C1 segment of cervical spinal cord (tissue), 14 donors: ENCODE results near the gene SELENOO.

Experiments
- DNase-seq, 14 donors: peaks; one replicate each; lab custom pipeline; 2025; lab: John Stamatoyannopoulos, UW

SELENOO gene

DNA sequence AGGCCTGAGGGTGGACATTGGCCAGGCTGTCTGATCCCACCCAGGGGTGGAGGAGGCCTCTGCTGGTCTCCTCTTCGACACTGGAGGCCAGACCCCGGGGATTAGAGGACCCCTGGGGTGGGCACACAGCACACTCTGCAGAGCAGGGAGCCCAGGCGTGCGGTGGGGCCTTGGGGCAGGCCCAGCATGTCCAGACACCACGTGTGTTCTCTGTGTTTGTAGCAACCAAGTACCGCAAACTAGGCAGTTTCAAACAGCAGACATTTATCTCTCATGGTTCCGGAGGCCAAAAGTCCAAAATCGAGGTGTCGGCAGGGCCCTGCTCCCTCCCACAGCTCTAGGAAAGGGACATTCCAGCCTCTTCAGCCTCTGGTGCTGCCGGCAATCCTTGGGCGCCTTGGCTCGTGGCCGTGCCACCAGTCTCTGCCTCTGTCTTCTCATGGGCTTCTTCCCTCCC is 28.8 kb upstream of the SELENOO start:
- no peak for DNase-seq

DNA sequence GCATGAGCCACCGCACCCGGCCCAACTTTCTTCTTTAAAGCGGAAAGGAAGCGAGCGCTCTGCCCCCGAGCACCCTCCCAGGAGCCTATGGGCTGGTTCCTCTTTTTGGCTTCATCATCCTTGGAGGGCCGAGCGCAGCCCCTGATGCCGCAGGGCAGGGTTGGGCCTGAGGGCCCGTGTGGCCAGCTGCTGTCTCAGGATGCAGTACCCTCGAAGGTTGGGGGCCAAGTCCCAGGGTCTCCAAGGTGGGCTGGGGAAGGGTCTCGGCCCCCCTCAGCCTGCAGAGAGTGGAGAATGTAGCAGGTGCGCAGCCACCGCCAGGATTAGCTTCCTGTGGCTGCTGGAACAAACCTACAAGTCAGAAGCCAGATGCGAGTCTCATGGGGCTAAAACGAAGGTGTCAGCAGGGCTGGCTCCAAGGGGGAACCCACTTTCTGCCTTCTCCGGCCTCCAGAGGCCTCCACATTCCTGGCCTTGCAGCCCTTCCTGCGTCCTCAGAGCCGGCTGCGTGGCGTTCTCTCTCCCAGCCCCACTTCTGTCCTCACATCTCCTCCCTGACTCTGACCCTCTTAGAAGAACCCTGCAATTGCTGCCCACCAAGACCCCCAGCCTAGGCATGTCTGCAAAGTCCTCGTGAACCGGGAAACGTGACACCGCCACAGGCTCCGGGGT is 27.4 kb upstream of the SELENOO start:
- DNase-seq, result no peak

DNA sequence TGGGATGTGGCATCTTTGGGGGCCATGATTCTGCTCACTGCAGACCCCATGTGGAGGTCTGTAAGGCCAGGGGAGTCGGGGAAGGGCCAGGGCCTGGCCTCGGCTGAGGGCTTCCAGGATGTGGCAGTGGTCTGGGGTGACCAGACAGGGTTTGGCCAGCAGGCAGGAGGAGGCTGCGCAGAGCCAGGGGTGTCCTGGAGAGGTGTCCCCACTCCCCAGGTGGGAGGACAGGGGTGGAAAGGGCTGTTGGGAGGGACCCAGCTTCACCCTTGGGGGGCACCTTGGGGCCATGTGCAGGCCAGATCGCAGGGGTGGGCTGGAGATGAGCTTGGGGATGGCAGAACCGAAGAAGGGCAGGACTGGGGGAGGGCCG is 26.8 kb upstream of the SELENOO start:
- no peak for DNase-seq

DNA sequence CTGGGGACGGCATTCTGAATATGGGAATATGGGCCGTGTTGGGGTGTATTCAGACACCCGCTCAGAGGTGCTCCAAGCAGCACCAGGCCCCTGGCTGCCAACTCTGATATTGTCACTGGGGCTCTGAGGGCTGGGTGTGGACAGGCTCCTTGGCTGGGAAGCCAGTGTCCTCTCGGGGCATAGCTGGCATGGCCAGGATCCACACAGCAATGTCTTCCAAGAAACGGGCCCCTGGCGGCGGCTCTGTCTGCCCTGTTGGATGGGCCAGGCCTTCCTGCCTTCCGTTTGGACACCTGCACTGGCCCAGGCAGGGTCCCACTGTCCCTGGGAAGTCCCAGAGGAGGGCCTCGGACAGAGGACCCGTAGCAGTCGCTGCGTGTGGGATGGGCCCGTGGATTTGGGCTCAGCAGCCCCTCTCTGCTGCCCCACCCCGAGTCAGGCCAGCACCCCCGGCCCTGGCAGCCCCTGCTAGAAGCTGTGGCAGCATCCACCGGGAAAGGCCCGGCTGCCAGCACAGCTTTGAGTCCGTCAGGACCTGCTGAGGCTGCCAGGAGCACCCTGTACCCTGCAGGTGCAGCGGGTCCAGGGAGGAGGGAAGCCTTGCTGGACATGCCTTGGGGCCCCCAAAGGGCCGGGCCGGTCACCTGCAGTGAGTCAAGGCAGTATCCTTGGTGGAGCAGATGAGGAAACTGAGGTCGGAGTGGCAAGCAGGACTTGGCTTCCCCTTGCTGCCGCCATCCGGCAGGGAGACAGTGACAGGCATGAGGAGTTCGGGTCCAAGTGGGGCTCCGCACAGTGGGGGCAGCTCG is 26.2 kb upstream of the SELENOO start:
- DNase-seq, result peak in 3 of 14 donors; percentile 22 to 86 (median 32)

DNA sequence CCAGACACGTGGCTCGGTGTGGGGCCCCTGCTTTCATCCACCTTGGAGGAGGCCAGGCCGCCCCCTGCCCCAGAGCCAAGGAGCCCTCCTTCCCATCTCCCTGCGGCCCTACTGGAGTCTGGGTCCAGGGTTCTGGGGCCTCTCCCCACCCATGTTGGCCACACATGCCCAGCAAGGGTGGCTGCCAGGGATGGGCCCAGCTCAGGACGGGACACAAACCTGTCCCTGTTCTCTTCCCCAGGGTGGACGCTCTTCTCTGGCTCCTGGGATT is 25.7 kb upstream of the SELENOO start:
- no peak for DNase-seq

DNA sequence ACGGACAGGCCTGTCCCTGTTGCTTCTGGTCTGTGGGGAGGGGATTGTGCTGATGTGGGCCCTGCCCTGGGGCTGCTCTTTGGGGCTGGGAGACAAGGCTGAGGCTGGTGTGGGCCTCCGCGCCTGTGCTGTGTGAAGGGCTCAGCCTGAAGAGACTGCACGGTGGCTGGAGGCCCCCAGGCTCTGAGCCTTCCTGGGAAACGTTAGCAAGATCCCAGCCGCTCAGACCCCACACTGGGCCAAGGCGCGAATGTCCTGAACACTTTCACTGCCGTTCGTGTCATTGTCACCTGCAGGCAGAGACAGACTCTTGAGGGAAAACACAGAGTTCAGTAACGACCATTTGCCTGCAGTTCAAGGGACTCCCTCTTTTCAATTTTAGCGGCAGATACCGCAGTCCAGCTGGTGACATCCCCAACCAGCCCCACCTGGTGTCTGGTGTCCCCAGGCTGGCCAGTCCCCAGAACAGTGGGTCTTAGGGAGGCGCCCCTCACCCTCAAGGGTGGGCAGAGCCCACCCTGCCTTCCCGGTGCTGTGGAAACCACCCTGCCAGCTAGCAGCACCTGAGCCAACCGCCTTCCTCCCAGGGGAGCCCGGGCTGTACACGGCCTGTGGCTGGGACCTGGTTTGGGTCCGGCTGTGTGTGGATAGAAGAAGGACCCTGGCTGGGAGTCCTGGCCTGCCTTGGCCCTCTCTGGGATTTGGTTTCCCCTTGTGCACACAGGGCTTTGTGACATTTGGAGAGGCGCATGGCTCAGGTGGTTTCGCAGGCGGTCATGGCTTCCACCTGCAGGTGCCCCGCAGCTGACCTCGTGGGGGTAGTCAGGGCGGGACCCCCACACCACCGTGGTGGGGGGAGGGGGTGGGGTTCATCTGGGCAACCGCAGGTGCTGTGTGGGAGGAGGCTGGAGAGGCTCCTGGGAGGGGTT is 24.6 kb upstream of the SELENOO start:
- DNase-seq, result no peak

DNA sequence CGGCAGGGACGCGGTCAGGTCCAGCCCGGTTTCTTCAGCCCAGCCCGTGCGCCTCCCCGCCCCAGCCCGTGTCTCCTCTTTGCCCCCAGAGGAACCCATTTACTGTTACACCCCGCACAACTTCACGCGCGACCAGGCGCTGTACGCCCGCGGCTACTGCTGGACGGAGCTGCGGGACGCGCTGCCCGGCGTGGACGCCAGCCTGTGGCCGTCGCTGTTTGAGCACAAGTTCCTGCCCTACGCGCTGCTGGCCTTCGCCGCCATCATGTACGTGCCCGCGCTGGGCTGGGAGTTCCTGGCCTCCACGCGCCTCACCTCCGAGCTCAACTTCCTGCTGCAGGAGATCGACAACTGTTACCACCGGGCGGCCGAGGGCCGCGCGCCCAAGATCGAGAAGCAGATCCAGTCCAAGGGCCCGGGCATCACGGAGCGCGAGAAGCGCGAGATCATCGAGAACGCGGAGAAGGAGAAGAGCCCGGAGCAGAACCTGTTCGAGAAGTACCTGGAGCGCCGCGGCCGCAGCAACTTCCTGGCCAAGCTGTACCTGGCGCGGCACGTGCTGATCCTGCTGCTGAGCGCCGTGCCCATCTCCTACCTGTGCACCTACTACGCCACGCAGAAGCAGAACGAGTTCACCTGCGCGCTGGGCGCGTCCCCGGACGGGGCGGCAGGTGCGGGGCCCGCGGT is 23.8 kb upstream of the SELENOO start:
- DNase-seq, result no peak

DNA sequence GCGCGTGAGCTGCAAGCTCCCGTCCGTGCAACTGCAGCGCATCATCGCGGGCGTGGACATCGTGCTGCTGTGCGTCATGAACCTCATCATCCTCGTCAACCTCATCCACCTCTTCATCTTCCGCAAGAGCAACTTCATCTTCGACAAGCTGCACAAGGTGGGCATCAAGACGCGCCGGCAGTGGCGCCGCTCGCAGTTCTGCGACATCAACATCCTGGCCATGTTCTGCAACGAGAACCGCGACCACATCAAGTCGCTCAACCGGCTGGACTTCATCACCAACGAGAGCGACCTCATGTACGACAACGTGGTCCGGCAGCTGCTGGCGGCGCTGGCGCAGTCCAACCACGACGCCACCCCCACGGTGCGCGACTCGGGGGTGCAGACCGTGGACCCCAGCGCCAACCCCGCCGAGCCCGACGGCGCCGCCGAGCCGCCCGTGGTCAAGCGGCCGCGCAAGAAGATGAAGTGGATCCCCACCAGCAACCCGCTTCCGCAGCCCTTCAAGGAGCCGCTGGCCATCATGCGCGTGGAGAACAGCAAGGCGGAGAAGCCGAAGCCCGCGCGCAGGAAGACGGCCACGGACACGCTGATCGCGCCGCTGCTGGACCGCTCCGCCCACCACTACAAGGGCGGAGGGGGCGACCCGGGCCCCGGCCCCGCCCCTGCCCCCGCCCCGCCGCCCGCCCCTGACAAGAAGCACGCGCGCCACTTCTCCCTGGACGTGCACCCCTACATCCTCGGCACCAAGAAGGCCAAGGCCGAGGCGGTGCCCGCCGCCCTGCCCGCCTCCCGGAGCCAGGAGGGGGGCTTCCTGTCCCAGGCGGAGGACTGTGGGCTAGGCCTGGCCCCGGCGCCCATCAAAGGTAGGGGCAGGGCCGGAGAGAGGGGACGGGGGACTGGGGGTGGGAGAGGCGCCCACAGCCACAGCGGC is 23.0 kb upstream of the SELENOO start:
- DNase-seq, result no peak

DNA sequence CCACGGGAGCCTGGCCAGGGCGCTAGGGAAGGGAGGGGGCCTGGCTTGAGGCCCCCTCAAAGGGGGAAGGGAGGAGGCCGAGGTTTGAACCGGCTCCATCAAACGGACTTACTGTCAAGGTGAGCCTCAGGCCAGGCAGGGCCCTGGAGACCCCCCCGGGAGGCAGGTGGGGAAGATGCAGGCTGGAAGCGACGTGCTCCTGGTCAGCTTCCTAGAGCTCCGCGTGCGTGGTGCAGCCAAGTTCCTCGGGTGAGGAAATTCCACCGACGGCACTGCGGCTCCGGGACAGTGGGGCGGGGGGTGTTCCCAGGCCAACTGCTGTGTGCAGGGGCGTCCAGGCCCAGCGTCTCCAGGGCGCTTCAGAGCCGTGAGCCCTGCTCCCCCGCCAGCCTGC is 22.3 kb upstream of the SELENOO start:
- no peak for DNase-seq

DNA sequence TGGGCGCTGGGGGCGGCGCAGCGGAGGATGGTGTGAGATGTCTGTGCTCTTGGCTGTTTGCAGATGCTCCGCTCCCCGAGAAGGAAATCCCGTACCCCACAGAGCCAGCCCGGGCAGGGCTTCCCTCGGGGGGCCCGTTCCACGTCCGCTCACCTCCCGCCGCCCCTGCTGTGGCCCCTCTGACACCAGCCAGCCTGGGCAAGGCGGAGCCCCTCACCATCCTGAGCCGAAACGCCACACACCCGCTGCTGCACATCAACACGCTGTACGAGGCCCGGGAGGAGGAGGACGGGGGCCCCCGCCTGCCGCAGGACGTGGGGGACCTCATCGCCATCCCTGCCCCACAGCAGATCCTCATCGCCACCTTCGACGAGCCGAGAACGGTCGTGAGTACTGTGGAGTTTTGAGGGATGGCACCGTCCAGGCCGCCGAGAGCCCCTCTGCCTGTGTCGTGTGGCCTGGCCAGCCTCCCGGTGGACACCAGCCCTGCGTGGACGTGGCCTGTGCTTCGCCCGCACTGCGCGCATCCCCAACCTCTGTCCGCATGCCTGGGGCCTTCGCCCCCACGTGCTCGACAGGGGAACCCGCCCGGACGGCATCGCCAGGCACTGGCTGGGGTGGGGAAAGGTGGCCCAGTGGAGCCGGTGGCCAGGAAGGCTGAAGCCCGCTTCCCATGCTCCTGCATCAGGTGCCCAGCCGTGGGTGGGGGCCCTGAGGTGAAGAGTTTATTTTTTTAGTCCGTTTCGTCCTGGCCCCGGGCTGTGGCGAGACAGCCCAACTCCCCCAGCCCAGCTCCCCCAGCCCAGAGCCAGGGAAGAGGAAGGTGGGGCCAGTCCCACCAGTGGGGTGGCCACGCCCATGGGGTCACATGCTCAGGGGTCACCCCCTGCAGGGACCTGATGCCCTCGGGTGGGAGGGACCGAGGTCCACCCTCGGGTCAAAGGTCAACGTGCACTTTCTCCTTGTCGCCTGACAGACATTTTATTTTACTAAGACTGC is 21.6 kb upstream of the SELENOO start:
- DNase-seq, result no peak

DNA sequence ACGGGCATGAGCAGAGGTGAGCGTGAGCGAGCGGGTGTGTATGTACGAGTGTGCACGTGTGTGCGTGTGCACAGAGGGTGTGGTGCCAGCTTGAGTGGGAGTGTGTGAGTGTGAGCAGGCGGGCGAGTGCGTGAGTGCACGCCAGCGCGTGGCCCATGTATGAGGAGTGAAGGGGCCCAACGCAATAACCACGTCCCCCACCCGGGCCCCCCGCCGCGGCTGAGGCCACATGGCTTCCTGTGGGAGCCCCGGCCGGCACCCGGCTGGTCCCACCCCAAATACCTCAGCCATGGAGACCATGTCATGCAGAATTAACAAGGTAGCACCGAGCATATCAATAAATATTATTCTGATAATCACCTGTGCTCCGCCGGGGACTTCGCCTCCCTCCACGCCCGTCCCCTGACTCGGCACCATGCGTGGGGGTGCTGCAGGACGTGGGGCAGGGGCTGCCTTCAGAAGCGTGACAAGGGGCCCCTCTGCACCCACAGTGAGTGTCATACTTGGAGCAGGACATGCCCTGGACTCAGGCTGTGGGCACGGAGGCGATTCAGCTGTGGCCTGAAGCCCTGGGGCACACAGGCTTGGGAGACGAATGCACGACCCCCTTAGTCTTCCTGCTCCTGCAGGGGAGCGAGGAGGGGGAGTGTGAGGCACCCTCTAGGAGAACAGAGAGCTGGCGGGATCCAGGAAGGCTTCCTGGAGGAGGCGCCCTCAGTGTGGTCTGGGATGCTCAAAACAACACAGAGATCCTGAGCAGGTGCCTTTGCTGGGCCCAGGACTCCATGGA is 20.7 kb upstream of the SELENOO start:
- no peak for DNase-seq

DNA sequence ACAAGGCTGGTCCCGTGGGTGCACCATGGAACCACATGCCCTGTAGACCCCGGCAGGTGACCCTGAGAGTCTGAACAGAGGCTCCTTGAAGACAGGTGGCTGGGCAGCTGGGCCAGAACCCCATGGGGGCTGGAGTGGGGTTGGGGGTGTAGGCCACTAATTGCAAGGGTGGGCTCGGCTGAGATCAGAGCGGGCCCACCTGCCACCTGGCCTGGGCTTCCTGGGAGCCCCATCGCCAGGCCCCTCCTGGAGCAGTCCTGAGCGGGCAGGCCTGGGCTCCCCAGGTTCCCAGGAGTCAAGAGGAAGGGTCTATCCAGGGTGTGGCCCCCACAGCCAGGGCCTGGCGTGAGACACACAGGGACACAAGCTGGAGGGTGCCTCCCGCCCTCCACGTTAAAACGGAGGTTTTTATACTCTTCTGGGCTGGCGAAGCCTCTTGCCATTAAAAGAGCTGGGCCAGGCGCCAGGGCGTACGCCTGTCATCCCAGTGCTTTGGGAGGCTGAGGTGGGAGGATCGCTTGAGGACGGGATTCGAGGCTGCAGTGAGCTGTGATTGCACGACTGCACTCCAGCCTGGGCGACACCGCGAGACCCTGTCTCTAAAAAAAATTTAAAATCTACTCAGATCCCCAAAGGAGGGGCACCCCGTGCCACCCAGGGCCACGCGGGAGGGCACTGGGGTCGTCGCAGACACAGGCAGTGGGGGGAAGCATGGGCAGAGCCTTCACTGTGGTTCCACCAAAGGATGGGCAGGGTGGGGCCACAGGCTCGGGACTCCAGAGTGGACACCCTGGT is 19.9 kb upstream of the SELENOO start:
- DNase-seq, result no peak

DNA sequence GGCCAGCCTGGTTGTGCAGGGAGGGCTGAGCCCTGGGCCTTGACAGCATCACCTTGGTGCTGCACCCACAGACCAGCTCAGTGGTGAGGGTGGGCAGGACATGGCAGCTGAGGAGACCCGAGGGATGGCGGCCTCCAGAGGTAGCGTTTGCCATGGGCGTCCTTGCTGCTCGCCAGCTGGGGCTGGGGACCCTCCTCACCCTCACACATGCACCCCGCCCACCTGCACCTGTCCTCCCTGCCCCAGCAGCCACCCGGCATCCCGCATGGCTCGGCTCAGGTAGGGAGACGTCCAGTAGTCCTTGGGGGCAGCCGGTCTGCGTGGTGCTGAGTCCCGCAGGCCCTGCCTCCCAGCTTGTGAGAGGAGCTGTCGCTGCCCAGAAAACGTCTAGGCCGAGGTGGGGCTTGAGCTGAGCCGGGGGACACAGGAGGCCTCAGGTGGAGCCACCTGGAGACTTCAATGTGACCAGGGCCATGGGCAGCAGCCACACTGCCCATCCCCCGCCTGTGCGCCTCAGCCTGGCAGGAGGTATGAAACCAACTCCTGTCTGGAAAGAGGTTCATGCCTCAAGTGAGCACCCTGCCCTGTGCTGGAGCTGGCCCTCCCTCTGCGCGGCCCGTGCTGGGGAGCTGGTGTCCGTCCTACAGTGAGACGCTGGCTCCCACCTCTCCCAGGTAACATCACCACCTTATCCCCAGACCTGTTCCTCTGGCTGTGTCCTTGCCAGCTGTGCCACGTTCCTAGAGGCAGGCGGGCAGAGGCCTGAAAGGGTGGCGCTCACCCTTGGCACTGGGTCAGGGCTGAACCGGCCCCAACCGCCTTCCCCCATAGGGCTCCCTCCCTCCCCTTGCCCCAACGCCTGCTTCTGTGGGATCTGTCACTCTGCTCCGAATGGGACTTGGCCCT is 18.4 kb upstream of the SELENOO start:
- no peak for DNase-seq

DNA sequence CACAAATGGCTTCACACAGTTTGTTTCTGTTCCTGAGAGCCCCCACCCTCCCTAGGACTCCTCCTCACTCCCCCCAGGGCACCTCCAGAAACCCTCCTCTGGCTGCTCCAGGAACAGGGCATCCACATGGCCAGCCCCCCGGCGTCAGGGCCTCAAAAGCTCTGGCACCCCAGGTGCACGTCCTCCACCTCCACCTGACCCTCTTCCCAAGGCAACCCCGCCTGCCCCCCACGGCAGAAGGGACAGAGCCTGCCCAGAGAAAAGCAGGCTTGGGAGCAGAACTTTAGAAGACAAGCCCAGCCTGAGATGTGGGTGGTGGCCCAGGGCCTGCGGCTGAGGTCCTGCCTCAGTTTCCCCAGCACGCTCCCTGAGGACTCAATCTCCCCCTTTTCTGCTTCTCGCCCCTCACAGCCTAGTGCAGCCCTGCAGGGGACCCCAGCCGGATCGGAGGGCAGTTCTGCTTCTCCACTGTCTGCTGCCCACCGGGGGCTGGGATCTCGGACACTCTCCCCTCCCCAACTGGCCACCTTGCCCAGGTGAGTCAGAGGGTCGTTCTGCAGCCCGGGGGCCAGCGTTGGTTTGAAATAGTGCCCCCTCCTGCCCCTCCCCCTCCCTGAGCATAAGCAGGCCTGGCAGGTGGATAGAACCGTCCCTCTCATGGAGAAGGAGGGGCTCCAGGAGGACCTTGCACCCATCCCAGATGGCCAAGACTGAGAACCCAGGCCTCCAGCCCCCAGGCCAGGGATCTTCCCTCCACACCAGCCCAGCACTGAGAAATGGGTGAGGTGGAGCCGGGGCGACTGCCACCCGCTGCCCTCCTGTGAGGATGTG is 17.5 kb upstream of the SELENOO start:
- no peak for DNase-seq

DNA sequence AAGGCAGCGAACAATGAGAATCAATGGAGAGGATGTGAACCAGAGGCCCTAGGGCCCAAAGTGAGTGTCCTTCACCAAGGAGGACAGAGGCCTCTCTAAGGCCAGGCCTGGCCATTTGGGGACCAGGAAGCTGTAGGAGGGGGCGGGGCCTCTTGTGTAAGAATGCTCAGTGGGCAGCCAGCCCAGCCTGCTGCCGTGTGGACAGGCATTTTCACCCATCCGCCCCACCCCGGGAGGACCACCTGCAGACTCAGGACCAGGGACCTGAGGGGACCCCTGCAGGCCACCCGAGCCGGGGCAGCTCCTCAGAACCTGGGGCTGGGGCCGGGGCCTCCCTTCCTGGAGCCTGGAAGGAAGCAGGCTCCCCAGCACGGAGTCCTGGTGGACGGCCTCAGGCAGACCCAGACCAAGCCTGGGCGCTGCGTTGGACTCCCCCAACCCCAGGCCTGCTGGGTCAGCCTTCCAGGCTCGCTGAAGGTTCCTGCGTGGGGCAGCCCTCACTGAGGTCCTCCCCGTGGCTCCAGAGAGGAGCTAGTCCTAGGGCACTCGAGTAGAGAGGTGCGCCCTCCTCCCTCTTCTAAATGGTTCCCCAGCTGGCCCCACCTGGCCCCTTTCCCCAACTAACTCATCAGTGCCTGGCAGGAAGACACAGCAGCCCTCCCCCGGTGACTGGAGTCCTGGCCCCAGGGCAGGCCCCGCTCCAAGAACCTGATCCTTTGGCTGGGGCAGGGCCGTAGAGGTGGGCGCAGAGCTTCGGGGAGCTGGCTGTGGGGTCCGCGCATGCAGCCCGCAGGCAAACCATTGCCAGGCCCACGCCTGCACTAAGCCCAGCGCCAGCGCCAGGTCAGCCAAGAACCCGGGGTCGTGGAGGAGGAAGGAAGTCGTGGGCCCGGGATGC is 16.6 kb upstream of the SELENOO start:
- peak in 6 of 14 donors; percentile 13 to 78 (median 34) for DNase-seq
